HG03565 (cell line): ENCODE data around the gene GBA2.

Source experiments
- ATAC-seq: cut with Tn5 transposase; IDR thresholded peaks from one replicate; pipeline ENCODE4 v1.9.1; 2021; ENCODE audit warnings: mild to moderate bottlenecking, moderate library complexity; ENCODE audit not compliant: unreplicated experiment

GBA2 gene

GRCh38 chr9:35740243-35740642 lies 8.8 kb downstream of the GBA2 start:
- ATAC-seq: no peak

- no peak for ATAC-seq
These were observed 10.1 kb downstream of the GBA2 start for GRCh38 chr9:35738924-35739323.

GRCh38 chr9:35738186-35738585 lies 10.8 kb downstream of the GBA2 start:
- ATAC-seq: no peak

- ATAC-seq: no peak
These were observed 11.9 kb downstream of the GBA2 start for GRCh38 chr9:35737143-35737542.

GRCh38 chr9:35736201-35736633 lies 12.8 kb downstream of the GBA2 start:
- no peak for ATAC-seq

- ATAC-seq: no peak
These were observed 14.9 kb downstream of the GBA2 start for GRCh38 chr9:35734096-35734495.

- no peak for ATAC-seq
These were observed 16.1 kb downstream of the GBA2 start for GRCh38 chr9:35732800-35733541.

GRCh38 chr9:35732185-35732799 lies 16.7 kb downstream of the GBA2 start, which contains the start of the genes CREB3 and TLN1:
Gene CREB3, plus strand, starts transcription at chr9:35732666. Its CDS starts 107 bp downstream, at chr9:35732773.
Gene TLN1, minus strand, starts transcription at chr9:35732195. Its CDS starts 6,501 bp downstream, at chr9:35725694.
- peak; percentile 70 for ATAC-seq

- ATAC-seq: no peak
These were observed 17.4 kb downstream of the GBA2 start for GRCh38 chr9:35731415-35732184.

- no peak for ATAC-seq
These were observed 18.6 kb downstream of the GBA2 start for GRCh38 chr9:35730486-35730854.

- ATAC-seq: no peak
These were observed 19.1 kb downstream of the GBA2 start for GRCh38 chr9:35729700-35730485.

GRCh38 chr9:35729101-35729500 lies 19.9 kb downstream of the GBA2 start:
- no peak for ATAC-seq

GRCh38 chr9:35728041-35728971 lies 20.7 kb downstream of the GBA2 start:
- ATAC-seq: no peak

GRCh38 chr9:35727676-35728040 lies 21.4 kb downstream of the GBA2 start:
- ATAC-seq: no peak

GRCh38 chr9:35726931-35727330 lies 22.1 kb downstream of the GBA2 start:
- ATAC-seq: no peak

GRCh38 chr9:35725362-35725761 lies 23.7 kb downstream of the GBA2 start:
- ATAC-seq: no peak

- ATAC-seq: no peak
These were observed 25.1 kb downstream of the GBA2 start for GRCh38 chr9:35723908-35724307.

GRCh38 chr9:35723426-35723825 lies 25.6 kb downstream of the GBA2 start:
- no peak for ATAC-seq

- no peak for ATAC-seq
These were observed 29.5 kb downstream of the GBA2 start for GRCh38 chr9:35719546-35719945.
